ENCODE results near the gene MUC6. TPM values are rescaled to one million over a fixed set of nuclear protein-coding genes. Genes with fewer than 3 reads are reported as not detected.

The MUC6 gene
- total and polyA plus RNA-seq, 2 donors (not counting 3 experiments of a cell fraction or from before 2014, with no cell fraction given) = not detected

DNA sequence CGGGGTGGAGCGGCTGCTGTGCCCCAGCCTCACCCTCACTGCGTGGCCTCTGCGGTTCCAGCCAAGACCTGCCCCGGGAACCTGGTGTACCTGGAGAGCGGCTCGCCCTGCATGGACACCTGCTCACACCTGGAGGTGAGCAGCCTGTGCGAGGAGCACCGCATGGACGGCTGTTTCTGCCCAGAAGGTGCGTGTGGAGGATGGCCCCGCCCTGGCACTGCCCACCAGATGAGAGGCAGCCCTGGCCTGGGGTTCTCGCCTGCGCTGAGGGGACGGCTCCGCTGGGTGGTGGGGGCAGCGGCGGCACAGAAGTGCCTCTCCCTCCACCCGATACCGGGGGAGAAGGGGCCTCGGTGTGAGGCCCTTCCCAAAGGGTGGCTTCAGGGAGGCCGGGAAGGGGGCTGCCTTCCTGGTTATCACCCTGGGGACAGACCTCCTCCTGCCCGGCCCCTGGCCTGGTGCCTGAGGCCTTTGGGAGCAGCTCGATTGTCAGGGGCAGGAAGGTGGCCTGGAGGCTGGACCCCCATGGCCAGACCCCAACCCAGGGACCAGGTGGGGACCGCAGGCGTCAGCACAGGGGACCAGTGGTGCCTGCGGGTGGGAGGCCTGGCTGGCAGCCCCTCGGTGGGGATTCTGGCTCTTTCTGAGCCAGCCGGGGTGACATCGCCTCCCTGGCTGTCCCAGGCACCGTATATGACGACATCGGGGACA lies 45.2 kb upstream of the MUC6 start:
- no peak overlapping the region for H3K27ac ChIP-seq (ENCODE audit: insufficient read depth, low read depth, low read length)
- no peak overlapping the region for H3K9ac ChIP-seq (replicated peaks; ENCODE audit: extremely low read depth, insufficient read depth, low read length)
- H3K9me1 ChIP-seq (replicated peaks; ENCODE audit: control insufficient read depth, extremely low read depth, insufficient read depth, low read length) = no peaks in the 10 kb centered on the region
- no peak overlapping the region for H2AFZ ChIP-seq (ENCODE audit: low read depth, low read length)
- CTCF ChIA-PET = no interaction called here
- no peak for DNase-seq (ENCODE audit: low read depth, low spot score)
- H3K4me2 ChIP-seq (ENCODE audit: insufficient read depth, low read length) = no peak overlapping the region
- no peaks in the 10 kb centered on the region for H3K79me2 ChIP-seq (ENCODE audit: control insufficient read depth, insufficient read depth, low read length)
- H3K9me3 ChIP-seq (replicated peaks; ENCODE audit: control insufficient read depth, insufficient read depth, low read length) = no peaks in the 10 kb centered on the region
- H3K4me3 ChIP-seq (replicated peaks in 1 of 3; ENCODE audit: insufficient read depth in 1 of 3, low read depth in 1 of 3, low read length in 3 of 3) = no peak overlapping the region
- H3K4me1 ChIP-seq (ENCODE audit: control insufficient read depth, extremely low read depth, insufficient read depth, low read length) = no peaks in the 10 kb centered on the region
- H3K36me3 ChIP-seq (ENCODE audit: control insufficient read depth in 2 of 2, extremely low read depth in 1 of 2, insufficient read depth in 2 of 2, low read length in 2 of 2) = no peaks in the 10 kb centered on the region
- BruUV-seq (replicated peaks) = no TSS peak
- TF ChIP-seq EZH2 (IDR thresholded peaks at IDR 0.05; ENCODE audit: borderline replicate concordance, low read depth, low read length, severe bottlenecking) (no peak), JUN (IDR thresholded peaks at IDR 0.05; ENCODE audit: borderline replicate concordance, insufficient read depth, insufficient read length, low read depth) (no peak), POLR2AphosphoS5 (IDR thresholded peaks at IDR 0.05; ENCODE audit: insufficient read depth, low read depth, low read length) (no peak), MYC (IDR thresholded peaks at IDR 0.05; ENCODE audit: low read depth, low read length) (no peak), GATA2 (IDR thresholded peaks at IDR 0.05; ENCODE audit: insufficient read depth, insufficient read length, low read depth, low read length) (no peak), FOS (IDR thresholded peaks at IDR 0.05; ENCODE audit: borderline replicate concordance, insufficient read depth, low read length) (no peak)
- TF ChIP-seq, protein P1, sequence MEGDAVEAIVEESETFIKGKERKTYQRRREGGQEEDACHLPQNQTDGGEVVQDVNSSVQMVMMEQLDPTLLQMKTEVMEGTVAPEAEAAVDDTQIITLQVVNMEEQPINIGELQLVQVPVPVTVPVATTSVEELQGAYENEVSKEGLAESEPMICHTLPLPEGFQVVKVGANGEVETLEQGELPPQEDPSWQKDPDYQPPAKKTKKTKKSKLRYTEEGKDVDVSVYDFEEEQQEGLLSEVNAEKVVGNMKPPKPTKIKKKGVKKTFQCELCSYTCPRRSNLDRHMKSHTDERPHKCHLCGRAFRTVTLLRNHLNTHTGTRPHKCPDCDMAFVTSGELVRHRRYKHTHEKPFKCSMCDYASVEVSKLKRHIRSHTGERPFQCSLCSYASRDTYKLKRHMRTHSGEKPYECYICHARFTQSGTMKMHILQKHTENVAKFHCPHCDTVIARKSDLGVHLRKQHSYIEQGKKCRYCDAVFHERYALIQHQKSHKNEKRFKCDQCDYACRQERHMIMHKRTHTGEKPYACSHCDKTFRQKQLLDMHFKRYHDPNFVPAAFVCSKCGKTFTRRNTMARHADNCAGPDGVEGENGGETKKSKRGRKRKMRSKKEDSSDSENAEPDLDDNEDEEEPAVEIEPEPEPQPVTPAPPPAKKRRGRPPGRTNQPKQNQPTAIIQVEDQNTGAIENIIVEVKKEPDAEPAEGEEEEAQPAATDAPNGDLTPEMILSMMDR (IDR thresholded peaks at IDR 0.05; ENCODE audit: extremely low read depth in 1 of 2, insufficient read depth in 1 of 2, low read depth in 1 of 2, low read length in 2 of 2) = no peak
- POLR2A ChIA-PET = no interaction called here
- dilution Hi-C loops (cut with MboI; ENCODE audit: extremely low pct_ligation_motif_present, low sequenced_read_pairs) = no loop called here
- H4K20me1 ChIP-seq (replicated peaks; ENCODE audit: control insufficient read depth, extremely low read depth, insufficient read depth, low read length) = no peaks in the 10 kb centered on the region
- FAIRE-seq = no peak
- intact Hi-C loops (cut with micrococcal nuclease) = no loop called here
- no peaks in the 10 kb centered on the region for H3K27me3 ChIP-seq (ENCODE audit: control insufficient read depth in 2 of 2, insufficient read depth in 2 of 2, low read length in 2 of 2)
